H1 (cell line): Measurements from ENCODE around the gene KRTAP29-1. TPM values are rescaled to one million over a fixed set of nuclear protein-coding genes. Genes with fewer than 3 reads are reported as not detected.

Experiments
- CTCF ChIA-PET: fragments of 300-600 bp; sonication (Branson Sonifier 250); formaldehyde crosslinking; loops from one replicate; lab custom pipeline; 2021; ENCODE audit not compliant: partially characterized antibody; lab: Charles Lee
- POLR2A ChIA-PET: fragments of 300-600 bp; sonication (Branson Sonifier 250); formaldehyde crosslinking; loops from one replicate; lab custom pipeline; 2021; ENCODE audit warnings: inconsistent platforms; ENCODE audit not compliant: partially characterized antibody; lab: Charles Lee
- DNase-seq, 2 experiments: peaks; one replicate each; pipeline versions ENCODE4 v3.0.0 to v3.0.0-alpha.2; 2010 to 2022; ENCODE audit warnings: low spot score in 2 of 2, low read depth in 1 of 2, mixed read lengths in 1 of 2
- FAIRE-seq: peaks from 2 replicates; lab custom pipeline; 2011; peaks lifted over from hg19 to GRCh38; lab: Jason Lieb, UNC
- H2AFZ ChIP-seq: 2 replicates; pipeline ENCODE4 v1.8.1; 2012; ENCODE audit warnings: low read length, inconsistent platforms
- H2AK5ac ChIP-seq: 2 replicates; pipeline ENCODE4 v1.6.1; 2013; ENCODE audit warnings: low read depth, low read length
- H2BK120ac ChIP-seq: replicated peaks from 2 replicates; pipeline ENCODE3; 2013; ENCODE audit warnings: low read depth, low read length, inconsistent platforms
- H2BK12ac ChIP-seq: 2 replicates; pipeline ENCODE4 v1.6.1; 2013; ENCODE audit warnings: low read depth, low read length
- H2BK15ac ChIP-seq: 2 replicates; pipeline ENCODE4 v1.6.1; 2013; ENCODE audit warnings: low read length
- H2BK20ac ChIP-seq: 2 replicates; pipeline ENCODE4 v1.6.1; 2013; ENCODE audit warnings: low read length
- H2BK5ac ChIP-seq: 2 replicates; pipeline ENCODE4 v1.6.1; 2013; ENCODE audit warnings: low read depth, low read length
- H3K14ac ChIP-seq: 2 replicates; pipeline ENCODE4 v1.6.1; 2013; ENCODE audit warnings: inconsistent platforms; ENCODE audit not compliant: insufficient read length
- H3K18ac ChIP-seq: 2 replicates; pipeline ENCODE4 v1.6.1; 2013; ENCODE audit warnings: low read length; ENCODE audit errors: extremely low read depth
- H3K23ac ChIP-seq: 2 replicates; pipeline ENCODE4 v1.6.1; 2013; ENCODE audit warnings: inconsistent platforms; ENCODE audit not compliant: insufficient read length
- H3K23me2 ChIP-seq: 2 replicates; pipeline ENCODE4 v1.6.1; 2013; ENCODE audit warnings: low read depth, low read length
- H3K27ac ChIP-seq: 2 replicates; pipeline ENCODE4 v1.6.1; 2011; ENCODE audit warnings: low read depth, low read length, inconsistent platforms
- H3K27me3 ChIP-seq, 4 experiments: replicated peaks in 1 of 4; 1 replicate in 1 of 4; 2 replicates in 3 of 4; pipeline versions ENCODE4 v1.6.1 to v1.8.1; 2011 to 2013; ENCODE audit warnings: low read length in 3 of 4, mild to moderate bottlenecking in 3 of 4, inconsistent platforms in 2 of 4, mixed read lengths in 2 of 4, moderate library complexity in 1 of 4; ENCODE audit not compliant: control insufficient read depth in 3 of 4, insufficient read depth in 3 of 4; ENCODE audit errors: extremely low read depth in 1 of 4
- H3K36me3 ChIP-seq, 4 experiments: 2 replicates each; pipeline versions ENCODE4 v1.6.1 to v1.8.1; 2011 to 2013; ENCODE audit warnings: mild to moderate bottlenecking in 4 of 4, low read length in 3 of 4, moderate library complexity in 2 of 4, control low read depth in 1 of 4, inconsistent platforms in 1 of 4; ENCODE audit not compliant: insufficient read depth in 4 of 4, control insufficient read depth in 2 of 4
- H3K4ac ChIP-seq: replicated peaks from 2 replicates; pipeline ENCODE3; 2013; ENCODE audit warnings: low read length, low read depth, mixed read lengths, inconsistent platforms; ENCODE audit not compliant: insufficient read length
- H3K4me1 ChIP-seq, 4 experiments: replicated peaks in 1 of 4; 1 replicate in 1 of 4; 2 replicates in 3 of 4; pipeline versions ENCODE4 v1.6.1 to v1.8.1; 2011 to 2013; ENCODE audit warnings: low read length in 3 of 4, inconsistent platforms in 2 of 4, mixed read lengths in 1 of 4; ENCODE audit not compliant: insufficient read depth in 4 of 4, control insufficient read depth in 3 of 4
- H3K4me2 ChIP-seq, 2 experiments: 2 replicates each; pipeline versions ENCODE4 v1.6.1 to v1.8.1; 2011 to 2013; ENCODE audit warnings: low read depth in 2 of 2, low read length in 2 of 2, control low read depth in 1 of 2, inconsistent platforms in 1 of 2, mild to moderate bottlenecking in 1 of 2; ENCODE audit not compliant: insufficient read depth in 1 of 2
- H3K4me3 ChIP-seq, 4 experiments: fragments of 200-600, 300-600 bp in 1 of 4; sonication (generic), shearing (Covaris generic), sonication (Bioruptor Twin) in 1 of 4; 2 replicates each; pipeline versions ENCODE4 v1.5.1 to v1.8.1; 2011 to 2016; ENCODE audit warnings: low read length in 4 of 4, low read depth in 3 of 4, control low read depth in 2 of 4, inconsistent platforms in 2 of 4, mild to moderate bottlenecking in 2 of 4, mixed read lengths in 1 of 4, moderate library complexity in 1 of 4; ENCODE audit not compliant: insufficient read depth in 2 of 4; ENCODE audit errors: extremely low read depth in 1 of 4
- H3K56ac ChIP-seq: replicated peaks from 2 replicates; pipeline ENCODE3; 2013; ENCODE audit warnings: low read depth, mild to moderate bottlenecking, mixed read lengths, low read length, inconsistent platforms; ENCODE audit not compliant: insufficient read length
- H3K79me1 ChIP-seq: 2 replicates; pipeline ENCODE4 v1.6.1; 2013; ENCODE audit warnings: low read depth, low read length, control low read depth
- H3K79me2 ChIP-seq, 2 experiments: 2 replicates each; pipeline versions ENCODE4 v1.6.1 to v1.8.1; 2012 to 2013; ENCODE audit warnings: low read length in 2 of 2, mild to moderate bottlenecking in 2 of 2, inconsistent platforms in 1 of 2; ENCODE audit not compliant: insufficient read depth in 2 of 2, control insufficient read depth in 1 of 2
- H3K9ac ChIP-seq, 4 experiments: replicated peaks in 1 of 4; 1 replicate in 1 of 4; 2 replicates in 3 of 4; pipeline versions ENCODE4 v1.6.1 to v1.8.1; 2011 to 2013; ENCODE audit warnings: low read depth in 3 of 4, low read length in 3 of 4, control low read depth in 2 of 4, mild to moderate bottlenecking in 2 of 4, moderate library complexity in 2 of 4, inconsistent platforms in 1 of 4; ENCODE audit errors: extremely low read depth in 1 of 4
- H3K9me3 ChIP-seq, 2 experiments: 2 replicates each; pipeline versions ENCODE4 v1.6.1 to v1.8.1; 2012 to 2013; ENCODE audit warnings: mild to moderate bottlenecking in 2 of 2, moderate library complexity in 2 of 2, control low read depth in 1 of 2, inconsistent platforms in 1 of 2, low read depth in 1 of 2, low read length in 1 of 2, mixed read lengths in 1 of 2; ENCODE audit not compliant: insufficient read depth in 2 of 2
- H4K20me1 ChIP-seq, 2 experiments: replicated peaks in 1 of 2; 2 replicates each; pipeline versions ENCODE3 to v1.8.1; 2011 to 2013; ENCODE audit warnings: inconsistent platforms in 2 of 2, low read length in 2 of 2, mild to moderate bottlenecking in 1 of 2; ENCODE audit not compliant: insufficient read depth in 2 of 2, control insufficient read depth in 1 of 2
- H4K5ac ChIP-seq: 2 replicates; pipeline ENCODE4 v1.6.1; 2013; ENCODE audit warnings: low read length, low read depth, mixed read lengths, inconsistent platforms; ENCODE audit not compliant: insufficient read length
- H4K8ac ChIP-seq: 2 replicates; pipeline ENCODE4 v1.8.0; 2013; ENCODE audit warnings: mild to moderate bottlenecking, moderate library complexity, low read length, inconsistent platforms; ENCODE audit not compliant: insufficient read depth; ENCODE audit errors: extremely low read depth
- H4K91ac ChIP-seq: replicated peaks from 2 replicates; pipeline ENCODE3; 2013; ENCODE audit warnings: low read length, mixed read lengths, inconsistent platforms; ENCODE audit not compliant: insufficient read length
- WGBS, 2 experiments: shearing (Covaris generic) in 1 of 2; methylation state at CpG; one replicate each; pipeline versions ENCODE4 v1.1.6 to v1.1.7; 2013 to 2015; ENCODE audit warnings: low lambda C conversion rate in 2 of 2, mixed read lengths in 2 of 2, inconsistent platforms in 1 of 2, low coverage in 1 of 2, missing lambda C conversion rate in 1 of 2; ENCODE audit not compliant: insufficient replicate concordance in 2 of 2, insufficient coverage in 1 of 2, insufficient read length in 1 of 2; ENCODE audit errors: extremely low coverage in 1 of 2, missing lambda C conversion rate in 1 of 2; 5-methylcytosine and 5-hydroxymethylcytosine counted together
- polyA plus RNA-seq, 7 experiments: library from polyadenylated mRNA; depleted of rRNA in 3 of 7; stranded (reverse) in 5 of 7; unstranded in 2 of 7; fragments of >200 nt in 5 of 7; fragments of 200-250 nt in 2 of 7; gene quantifications; 1 replicate in 5 of 7; 2 replicates in 1 of 7; 4 replicates in 1 of 7; pipeline versions ENCODE4 v1.2.1 to v1.2.3, GENCODE V29; 2011 to 2013; ENCODE audit warnings: missing spikeins in 2 of 7, mixed read lengths in 2 of 7
- total RNA-seq: library from RNA; stranded (reverse); fragmentation: NEBNext Ultra II Directional; extraction: Animal tissue kit (Norgen Biotek cat#: 25700); gene quantifications from 2 replicates; pipeline ENCODE4 v1.2.1, GENCODE V29; 2021
- TF ChIP-seq, protein P1 (sequence below): IDR thresholded peaks from 2 replicates; pipeline ENCODE4 v1.6.1; 2012; ENCODE audit warnings: inconsistent platforms

KRTAP29-1 gene
- total and polyA plus RNA-seq, 2 of the 8 experiments (the other 6 are each of a cell fraction or from before 2014, with no cell fraction given) = not detected

DNA sequence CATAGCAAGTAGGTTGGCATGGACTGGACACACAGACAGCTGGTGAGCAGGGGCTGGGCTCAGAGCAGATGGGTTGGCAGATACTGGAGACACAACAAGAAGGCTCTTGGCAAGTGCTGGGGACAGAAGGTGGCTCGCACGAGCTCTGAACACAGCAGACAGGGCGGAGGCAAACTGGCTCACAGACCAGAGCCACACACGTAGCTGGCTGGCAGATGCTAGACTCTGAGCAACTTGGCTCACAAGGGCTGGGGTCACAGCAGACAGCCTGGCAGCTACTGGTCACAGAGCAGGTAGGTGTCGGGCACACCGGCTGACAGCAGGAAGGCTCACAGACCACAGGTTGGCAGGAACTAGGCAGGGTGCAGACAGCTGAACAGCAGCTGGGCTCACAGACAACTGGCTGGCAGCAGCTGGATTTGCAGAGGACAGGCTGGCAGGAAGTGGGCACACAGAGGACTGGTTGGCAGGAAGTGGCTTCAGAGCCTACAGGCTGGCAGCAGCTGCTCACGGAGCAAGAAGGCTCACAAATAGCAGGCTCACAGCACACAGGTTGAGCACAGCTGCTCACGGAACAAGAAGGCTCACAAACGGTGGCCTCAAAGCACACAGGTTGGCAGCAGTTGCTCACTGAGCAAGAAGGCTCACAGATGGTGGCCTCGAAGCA, 5.7 kb upstream of the KRTAP29-1 start:
- Histone ChIP-seq H3K9ac (no peak overlapping the region), H2BK15ac (peak overlapping the region; percentile 46; the same call in 1 of the 2 replicates), H3K23ac (no peak overlapping the region), H4K20me1 (no peaks in the 10 kb centered on the region), H4K91ac (no peak overlapping the region), H3K4ac (no peak overlapping the region), H2BK20ac (no peak overlapping the region), H4K8ac (no peak overlapping the region), H3K9me3 (no peaks in the 10 kb centered on the region), H3K36me3 (no peaks in the 10 kb centered on the region), H3K56ac (no peak overlapping the region), H3K27me3 (no peaks in the 10 kb centered on the region; a peak in 1 of 7 replicates), H2BK120ac (no peak overlapping the region), H3K4me1 (no peaks in the 10 kb centered on the region; a peak in 2 of 7 replicates), H2BK5ac (0 out of 2 replicates have a peak overlapping the region, but pooled peaks have one; percentile 39), H3K14ac (no peak overlapping the region), H3K79me1 (no peaks in the 10 kb centered on the region), H3K23me2 (no peaks in the 10 kb centered on the region; the same call in 1 of the 2 replicates), H3K27ac (no peak overlapping the region), H2BK12ac (no peak overlapping the region), H2AFZ (no peak overlapping the region), H3K4me3 (no peak overlapping the region), H4K5ac (no peak overlapping the region), H3K79me2 (no peaks in the 10 kb centered on the region), H3K4me2 (no peak overlapping the region), H3K18ac (no peak overlapping the region), H2AK5ac (no peak overlapping the region)
- CTCF ChIA-PET = interaction anchor here (1.7 kb wide), 1 partner anchor 14 kb away, joined by 4 read pairs; no protein-coding TSS in a partner anchor
- no peak for DNase-seq
- 85% methylated on average over 9 of the region's 10 CpGs; no CpG with 5 or more reads in 1 of the 2 experiments for WGBS, 2 experiments
- POLR2A ChIA-PET = no interaction called here
- FAIRE-seq = no peak
- TF ChIP-seq, protein P1, sequence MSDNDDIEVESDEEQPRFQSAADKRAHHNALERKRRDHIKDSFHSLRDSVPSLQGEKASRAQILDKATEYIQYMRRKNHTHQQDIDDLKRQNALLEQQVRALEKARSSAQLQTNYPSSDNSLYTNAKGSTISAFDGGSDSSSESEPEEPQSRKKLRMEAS = no peak
